CD4-positive, alpha-beta T cell treated with Interferon gamma for 1 hour (primary cell): ENCODE data around the gene OGA.
A peak's percentile ranks its signal among the peaks of the same experiment; 100 is the strongest.
"Not testable (repeated sequence)": the region's sequence is repeated elsewhere in the genome, so short reads cannot be mapped to it uniquely, and the experiment has no call there.

Experiments
- DNase-seq: peaks from one replicate; pipeline ENCODE4 v3.0.0-alpha.2; 2020

OGA gene

GRCh38 chr10:101793526-101793925 lies 24.7 kb downstream of the OGA start:
- DNase-seq, result no peak

- DNase-seq, result no peak
Observed at GRCh38 chr10:101789686-101790085, 28.6 kb downstream of the OGA start.

DNA sequence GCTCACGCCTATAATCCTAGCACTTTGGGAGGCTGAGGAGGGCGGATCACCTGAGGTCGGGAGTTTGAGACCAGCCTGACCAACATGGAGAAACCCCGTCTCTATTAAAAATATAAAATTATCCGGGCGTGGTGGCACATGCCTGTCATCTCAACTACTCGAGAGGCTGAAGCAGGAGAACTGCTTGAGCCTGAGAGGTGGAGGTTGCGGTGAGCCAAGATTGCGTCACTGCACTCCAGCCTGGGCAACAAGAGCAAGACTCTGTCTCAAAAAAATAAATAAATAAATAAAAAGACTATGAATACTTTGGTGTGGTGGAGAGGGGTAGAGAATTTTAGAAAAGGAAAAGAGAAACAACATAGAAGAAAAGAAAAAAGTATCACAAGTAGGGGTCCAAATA lies 29.0 kb downstream of the OGA start:
- DNase-seq, result not testable (repeated sequence)

- DNase-seq, result no peak
Observed at GRCh38 chr10:101785801-101786200, 32.4 kb downstream of the OGA start.

DNA sequence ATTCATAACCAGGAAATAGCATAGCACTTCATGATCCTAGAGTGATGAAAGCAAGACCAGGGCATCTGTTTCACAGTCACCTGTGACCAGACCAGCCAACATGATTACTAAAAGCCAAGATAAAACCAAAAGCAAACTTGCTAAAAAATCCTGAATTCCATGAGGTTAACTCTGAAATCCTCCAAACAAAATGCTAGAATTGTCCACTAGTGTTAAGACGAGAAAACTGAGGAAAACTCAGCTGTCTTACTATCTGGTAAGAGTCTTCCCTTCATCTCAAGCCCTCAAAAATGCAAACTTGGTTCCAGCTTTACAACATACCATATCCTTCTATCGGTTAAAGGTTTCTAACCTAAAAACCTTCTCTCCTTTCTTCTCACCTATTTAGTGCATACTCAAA lies 33.7 kb downstream of the OGA start:
- DNase-seq, result no peak

DNA sequence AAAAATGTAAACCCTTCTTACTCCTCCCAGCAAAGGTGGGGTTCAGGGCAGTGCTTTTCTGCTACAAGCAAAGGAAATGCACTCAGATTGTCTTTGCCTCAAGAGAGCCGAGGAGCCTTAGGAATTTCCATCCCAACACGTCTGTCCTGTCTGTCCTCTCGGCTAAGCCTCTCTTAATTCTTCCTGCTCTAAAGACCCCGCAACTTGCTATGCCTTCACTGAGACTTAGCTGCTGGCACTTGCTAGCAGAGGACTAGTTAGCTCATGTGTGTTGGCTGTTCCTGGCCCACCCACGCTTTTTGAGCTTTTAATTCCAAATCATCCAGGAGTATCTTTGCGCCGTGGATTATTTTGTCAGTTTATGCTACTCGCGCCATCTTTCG lies 34.5 kb downstream of the OGA start:
- no peak for DNase-seq

GRCh38 chr10:101782811-101783735 lies 35.2 kb downstream of the OGA start, which contains the start of gene NPM3:
Gene NPM3 (minus strand): TSS chr10:101783446. CDS start chr10:101783390, 56 bp downstream.
- DNase-seq, result peak; percentile 74

- DNase-seq, result no peak
Observed at GRCh38 chr10:101781984-101782810, 36.0 kb downstream of the OGA start.

DNA sequence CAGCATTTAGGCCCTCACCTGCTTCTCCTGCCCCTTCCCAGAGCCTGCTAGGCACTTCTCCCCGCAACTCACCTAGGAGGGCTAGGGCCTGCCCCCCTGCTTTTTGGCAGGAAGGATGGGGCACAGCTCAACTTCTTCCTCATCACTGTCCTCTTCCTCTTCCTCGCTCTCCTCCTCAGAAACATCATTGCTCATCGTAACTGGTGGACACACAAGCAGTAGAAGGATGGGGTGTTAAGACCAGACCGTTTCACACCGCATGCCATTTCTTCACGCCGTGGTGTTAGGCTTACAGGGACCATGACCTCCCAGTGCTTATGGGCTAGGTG lies 36.6 kb downstream of the OGA start:
- DNase-seq, result no peak

DNA sequence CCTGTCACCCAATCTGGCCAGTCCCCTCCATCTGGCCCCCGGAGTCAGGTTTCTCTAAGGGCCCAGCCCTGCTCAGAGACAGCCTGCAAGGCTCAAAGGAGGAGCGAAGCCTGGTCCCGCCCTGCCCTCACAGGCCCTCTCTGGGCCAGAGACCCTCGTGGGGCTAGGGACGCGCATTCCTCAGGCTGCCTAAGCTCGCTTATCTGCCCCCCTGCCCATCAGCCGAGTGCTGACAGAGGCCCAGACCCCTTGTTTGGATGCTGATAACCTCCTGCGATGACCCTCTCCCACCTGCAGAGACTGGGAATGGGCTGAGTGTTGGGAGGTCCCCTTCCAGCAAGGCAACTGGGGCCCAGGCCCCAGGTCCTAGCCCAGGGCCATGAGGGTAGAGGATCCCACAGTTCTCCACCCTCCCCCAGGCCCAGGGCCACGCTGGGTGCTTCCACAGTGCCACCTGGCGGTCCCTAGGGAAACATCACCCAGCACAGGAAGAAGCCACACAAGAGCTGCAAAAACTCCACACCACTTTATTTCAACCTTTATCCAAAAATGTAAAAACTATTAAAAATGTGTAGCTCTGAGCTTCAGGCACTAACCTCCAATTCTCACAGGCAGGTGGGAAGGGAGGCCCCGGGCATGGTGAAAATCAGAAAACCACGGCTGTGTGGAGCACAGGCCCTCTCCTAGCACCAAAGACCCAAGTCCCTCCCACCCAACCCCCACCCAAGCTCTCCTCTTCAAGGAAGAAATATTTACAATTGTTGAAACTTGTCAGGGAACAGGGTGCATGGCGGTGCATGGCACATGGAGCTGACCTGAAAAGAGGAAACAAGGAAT lies 37.2 kb downstream of the OGA start:
- peak; percentile 70 for DNase-seq

DNA sequence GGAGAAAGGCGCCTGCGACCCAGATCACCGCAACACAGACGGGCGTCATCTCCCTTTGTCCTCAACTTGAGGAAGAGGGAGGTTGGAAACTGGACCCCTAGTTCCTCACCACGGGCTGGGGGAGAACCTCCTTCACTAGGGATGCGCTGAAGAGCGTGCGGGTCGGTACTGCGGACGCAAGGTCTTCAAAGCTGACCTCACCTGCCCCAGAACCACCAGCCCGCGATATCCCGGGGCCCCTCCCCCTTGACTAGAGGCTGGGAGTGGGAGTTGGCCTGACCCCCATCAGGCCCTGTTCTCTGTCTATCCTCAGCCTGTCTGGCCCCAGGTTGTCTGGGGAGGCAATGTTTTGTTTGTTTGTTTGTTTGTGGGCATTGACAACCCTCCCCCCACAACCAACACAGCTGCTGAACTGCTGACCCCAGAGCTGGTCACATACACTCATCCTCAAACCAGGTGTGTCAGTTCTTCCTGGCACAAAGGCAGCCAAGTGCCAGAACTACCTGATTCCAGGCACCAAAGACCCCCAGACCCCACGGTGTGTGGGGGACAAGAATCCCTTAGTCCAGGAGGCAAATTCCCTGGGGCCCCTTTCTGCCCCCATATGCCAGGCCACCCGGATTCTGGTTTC lies 37.9 kb downstream of the OGA start:
- DNase-seq, result no peak

DNA sequence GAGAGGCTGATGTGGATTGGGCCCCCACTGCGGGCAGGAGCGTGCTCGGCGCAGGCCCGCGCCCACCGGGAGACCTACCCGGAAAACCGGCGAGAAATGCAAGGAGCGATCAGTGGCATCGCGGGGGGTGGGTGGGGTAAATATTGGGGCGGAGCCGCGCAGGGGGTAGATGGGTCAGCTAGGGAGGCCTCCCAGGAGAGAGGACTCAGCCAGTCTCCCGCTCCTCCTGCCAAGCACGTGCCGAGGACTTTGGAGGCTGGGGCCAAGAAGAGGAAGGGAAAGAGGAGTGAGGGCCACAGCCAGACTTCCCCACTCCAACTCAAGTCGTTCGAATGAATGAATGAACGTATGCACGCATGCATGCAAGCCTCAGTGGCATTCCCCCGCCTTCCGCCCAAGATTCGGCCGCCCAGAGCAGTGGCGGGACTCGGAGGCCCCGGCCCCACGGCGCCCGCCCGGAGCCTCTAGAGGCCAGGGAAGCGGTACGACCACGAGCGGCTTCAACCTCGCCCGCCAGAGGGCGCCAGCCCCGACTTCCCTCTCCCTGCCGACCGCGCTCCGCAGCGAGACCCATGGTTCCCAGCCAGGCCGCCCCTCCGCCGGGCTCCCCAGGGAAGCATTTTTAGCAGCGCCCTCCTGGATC lies 38.6 kb downstream of the OGA start:
- peak; percentile 74 for DNase-seq

DNA sequence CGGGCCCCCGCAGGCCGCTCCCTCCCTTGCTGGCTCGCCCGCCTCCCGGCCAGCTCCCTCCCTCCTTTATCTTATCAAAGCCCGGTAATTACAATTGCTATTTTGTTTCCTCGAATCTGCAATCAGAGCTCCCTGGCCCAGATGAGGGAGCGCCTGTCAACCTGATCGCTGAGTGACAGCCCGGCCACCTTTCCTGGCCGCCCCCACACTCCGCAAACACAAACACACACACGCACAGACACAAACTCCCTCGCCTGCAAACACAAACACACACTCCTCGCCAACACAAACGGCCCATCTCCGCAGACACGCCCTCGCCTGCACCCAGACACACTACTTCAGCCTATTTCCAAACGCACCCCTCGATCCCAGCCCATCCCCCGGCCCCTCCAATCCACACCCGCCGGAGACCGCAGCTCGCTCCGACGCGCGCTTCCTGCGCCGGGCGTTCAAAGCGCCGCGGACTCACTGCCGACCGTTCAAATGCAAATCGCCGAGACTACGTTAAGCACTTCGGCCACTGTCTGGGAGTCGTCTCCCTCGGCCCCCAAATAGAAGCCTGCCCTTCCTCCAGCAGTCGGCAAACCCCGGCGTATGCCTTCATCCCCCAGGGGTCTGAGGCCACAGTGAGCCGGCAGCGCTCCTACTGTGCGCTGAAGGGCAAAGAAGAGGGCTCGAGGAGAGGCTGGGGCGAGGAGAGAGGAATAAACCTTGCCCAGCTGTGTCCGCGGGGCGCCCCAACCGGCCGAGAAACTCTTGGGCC lies 39.3 kb downstream of the OGA start:
- peak; percentile 13 for DNase-seq

- no peak for DNase-seq
Observed at GRCh38 chr10:101778151-101778780, 40.0 kb downstream of the OGA start.

GRCh38 chr10:101777619-101778145 lies 40.6 kb downstream of the OGA start:
- DNase-seq, result no peak

DNA sequence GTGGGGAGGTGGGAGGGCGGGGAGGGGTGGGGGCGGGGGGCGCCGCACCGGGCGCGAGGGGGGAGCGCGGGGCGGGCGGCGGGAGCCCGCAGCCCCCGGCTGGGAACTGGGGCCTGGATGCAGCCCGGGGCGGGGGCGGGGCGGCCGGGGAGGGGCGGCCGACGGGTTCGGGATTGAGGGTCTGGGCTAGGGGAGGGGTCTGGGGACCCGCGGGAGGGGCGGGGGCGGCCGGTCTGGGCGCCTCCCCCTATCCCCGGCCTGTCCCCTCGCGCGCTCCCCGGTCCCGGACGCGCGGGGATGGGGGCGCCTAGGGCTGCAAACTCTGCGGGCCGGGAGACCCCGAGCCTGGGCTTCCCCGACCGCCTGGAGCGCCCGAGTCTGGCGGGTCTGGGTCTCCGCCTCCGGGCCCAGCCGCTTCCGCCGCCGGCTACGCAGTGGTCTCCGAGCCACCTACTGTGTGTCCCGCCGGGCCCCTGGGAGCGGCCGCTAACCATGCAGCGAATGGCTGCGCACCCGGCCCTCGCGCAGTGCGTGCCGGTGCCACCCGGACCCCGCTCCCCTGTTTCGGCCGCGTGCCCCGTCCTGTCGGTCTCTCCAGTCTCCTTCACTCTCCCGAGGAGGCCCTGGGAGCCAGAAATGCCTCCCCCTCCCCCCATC lies 42.0 kb downstream of the OGA start:
- no peak for DNase-seq

DNA sequence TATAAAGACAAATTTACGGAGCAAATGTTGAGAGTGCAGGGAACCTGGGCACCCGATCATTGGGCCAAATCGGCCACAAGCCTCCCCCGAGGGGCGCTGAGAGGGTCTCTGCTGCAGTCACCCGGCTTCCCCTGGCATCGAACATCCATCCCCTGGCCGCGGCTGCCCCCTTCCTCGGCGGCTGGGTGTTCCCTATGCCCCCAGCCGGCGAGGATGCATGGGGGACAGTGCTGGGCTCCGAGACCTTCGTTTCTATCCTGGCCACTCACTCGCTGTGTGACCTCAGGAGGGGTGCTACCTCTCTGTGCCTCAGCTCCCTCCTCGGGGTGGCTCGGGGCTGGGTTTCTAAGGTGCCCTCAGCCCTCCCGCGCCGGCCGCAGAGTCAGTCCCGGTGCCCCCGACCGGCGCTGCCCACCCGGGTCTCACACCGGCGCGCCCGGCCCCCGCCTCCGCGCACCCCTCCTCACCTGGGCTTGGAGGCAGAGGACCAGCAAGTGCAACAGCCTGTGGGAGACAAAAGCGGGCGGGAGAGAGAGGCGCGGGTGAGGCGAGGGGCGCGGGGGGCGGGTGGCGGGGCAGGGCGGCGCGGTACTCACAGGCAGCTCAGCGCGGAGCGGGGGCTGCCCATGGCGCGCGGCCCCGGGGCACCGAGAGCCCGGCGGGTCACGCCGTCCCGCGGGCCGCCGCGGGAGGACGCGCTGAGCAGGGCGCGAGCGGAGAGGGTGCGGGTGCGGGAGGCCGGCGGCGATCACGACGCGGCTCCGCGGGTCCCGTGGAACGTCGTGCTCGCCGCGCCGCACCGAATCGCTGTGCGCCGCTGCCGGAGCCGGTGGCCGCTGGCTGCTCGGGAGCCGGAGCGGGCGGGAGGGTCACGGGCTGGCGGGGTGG lies 42.7 kb downstream of the OGA start, which contains the start of gene FGF8:
Gene FGF8, minus strand, starts transcription at position 842 of the 888 bp plus-strand sequence. Its CDS starts 214 bp downstream, at position 628.
- no peak for DNase-seq

GRCh38 chr10:101774589-101775272 lies 43.5 kb downstream of the OGA start:
- no peak for DNase-seq
